ENCODE data around the gene XPR1.

DNA sequence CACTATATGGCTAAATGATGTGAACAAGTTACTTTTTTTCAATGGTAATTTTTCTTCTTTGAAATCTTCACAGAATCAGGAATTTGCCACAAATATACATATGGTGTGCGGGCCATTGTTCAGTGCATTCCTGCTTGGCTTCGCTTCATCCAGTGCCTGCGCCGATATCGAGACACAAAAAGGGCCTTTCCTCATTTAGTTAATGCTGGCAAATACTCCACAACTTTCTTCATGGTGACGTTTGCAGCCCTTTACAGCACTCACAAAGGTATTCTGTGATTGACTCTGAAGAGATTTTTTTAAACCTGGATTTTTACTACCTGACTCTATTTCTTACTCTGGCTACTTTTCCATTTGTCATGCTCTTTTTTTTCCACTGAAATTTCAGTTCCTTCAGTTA is 204.6 kb downstream of the XPR1 start:
- TF ChIP-seq CTCF (IDR thresholded peaks at IDR 0.05; ENCODE audit: extremely low read depth in 1 of 2, insufficient read depth in 1 of 2, low read depth in 1 of 2, low read length in 2 of 2) (no peak), FOS (IDR thresholded peaks at IDR 0.05; ENCODE audit: borderline replicate concordance, insufficient read depth, low read length) (no peak), EZH2 (IDR thresholded peaks at IDR 0.05; ENCODE audit: borderline replicate concordance, low read depth, low read length, severe bottlenecking) (no peak)

Data from endothelial cell of umbilical vein (primary cell).